Measurements from ENCODE around the gene LTBR. TPM values are rescaled to one million over a fixed set of nuclear protein-coding genes. Genes with fewer than 3 reads are reported as not detected.

Gene LTBR
- polyA plus RNA-seq, 2 of the 4 experiments (the other 2 are of a cell fraction) = 57.3 to 110 TPM

DNA sequence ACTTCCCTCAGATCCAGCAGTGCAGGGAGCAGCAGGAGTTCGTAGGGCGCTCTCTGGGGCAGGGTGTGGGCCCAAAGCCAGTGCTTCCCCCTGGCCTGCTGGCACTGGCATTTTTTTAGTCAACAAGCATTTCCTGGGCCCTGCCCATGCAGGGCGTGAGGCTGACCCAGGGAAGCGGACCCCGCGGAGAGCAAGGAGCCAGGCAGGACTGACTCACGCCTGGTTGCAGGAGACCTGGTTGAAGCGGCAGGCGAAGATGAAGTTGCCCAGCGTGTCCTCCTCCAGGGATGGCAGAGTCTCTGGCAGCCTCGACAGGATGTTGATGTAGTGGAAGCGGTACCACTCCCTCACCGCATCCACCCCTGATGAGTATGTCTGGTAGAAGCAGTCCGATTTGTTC lies 22.1 kb upstream of the LTBR start (continued):
- TF ChIP-seq, protein P1, sequence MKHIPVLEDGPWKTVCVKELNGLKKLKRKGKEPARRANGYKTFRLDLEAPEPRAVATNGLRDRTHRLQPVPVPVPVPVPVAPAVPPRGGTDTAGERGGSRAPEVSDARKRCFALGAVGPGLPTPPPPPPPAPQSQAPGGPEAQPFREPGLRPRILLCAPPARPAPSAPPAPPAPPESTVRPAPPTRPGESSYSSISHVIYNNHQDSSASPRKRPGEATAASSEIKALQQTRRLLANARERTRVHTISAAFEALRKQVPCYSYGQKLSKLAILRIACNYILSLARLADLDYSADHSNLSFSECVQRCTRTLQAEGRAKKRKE (CRISPR knock-in tag; IDR thresholded peaks at IDR 0.05; ENCODE audit: low read depth) = peak; percentile 85; the same call in 1 of the 2 replicates
- no peak for TF ChIP-seq ESRRA (IDR thresholded peaks at IDR 0.05; ENCODE audit: borderline replicate concordance, low read length)
- peak; percentile 85 for TF ChIP-seq FOXS1 (CRISPR knock-in tag; IDR thresholded peaks at IDR 0.05)
- TF ChIP-seq BHLHE40 (IDR thresholded peaks at IDR 0.05; ENCODE audit: low read depth, low read length) = no peak
- TF ChIP-seq, protein P2, sequence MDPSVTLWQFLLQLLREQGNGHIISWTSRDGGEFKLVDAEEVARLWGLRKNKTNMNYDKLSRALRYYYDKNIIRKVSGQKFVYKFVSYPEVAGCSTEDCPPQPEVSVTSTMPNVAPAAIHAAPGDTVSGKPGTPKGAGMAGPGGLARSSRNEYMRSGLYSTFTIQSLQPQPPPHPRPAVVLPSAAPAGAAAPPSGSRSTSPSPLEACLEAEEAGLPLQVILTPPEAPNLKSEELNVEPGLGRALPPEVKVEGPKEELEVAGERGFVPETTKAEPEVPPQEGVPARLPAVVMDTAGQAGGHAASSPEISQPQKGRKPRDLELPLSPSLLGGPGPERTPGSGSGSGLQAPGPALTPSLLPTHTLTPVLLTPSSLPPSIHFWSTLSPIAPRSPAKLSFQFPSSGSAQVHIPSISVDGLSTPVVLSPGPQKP (IDR thresholded peaks at IDR 0.05; ENCODE audit: low read depth, low read length) = no peak
- TF ChIP-seq, protein P3, sequence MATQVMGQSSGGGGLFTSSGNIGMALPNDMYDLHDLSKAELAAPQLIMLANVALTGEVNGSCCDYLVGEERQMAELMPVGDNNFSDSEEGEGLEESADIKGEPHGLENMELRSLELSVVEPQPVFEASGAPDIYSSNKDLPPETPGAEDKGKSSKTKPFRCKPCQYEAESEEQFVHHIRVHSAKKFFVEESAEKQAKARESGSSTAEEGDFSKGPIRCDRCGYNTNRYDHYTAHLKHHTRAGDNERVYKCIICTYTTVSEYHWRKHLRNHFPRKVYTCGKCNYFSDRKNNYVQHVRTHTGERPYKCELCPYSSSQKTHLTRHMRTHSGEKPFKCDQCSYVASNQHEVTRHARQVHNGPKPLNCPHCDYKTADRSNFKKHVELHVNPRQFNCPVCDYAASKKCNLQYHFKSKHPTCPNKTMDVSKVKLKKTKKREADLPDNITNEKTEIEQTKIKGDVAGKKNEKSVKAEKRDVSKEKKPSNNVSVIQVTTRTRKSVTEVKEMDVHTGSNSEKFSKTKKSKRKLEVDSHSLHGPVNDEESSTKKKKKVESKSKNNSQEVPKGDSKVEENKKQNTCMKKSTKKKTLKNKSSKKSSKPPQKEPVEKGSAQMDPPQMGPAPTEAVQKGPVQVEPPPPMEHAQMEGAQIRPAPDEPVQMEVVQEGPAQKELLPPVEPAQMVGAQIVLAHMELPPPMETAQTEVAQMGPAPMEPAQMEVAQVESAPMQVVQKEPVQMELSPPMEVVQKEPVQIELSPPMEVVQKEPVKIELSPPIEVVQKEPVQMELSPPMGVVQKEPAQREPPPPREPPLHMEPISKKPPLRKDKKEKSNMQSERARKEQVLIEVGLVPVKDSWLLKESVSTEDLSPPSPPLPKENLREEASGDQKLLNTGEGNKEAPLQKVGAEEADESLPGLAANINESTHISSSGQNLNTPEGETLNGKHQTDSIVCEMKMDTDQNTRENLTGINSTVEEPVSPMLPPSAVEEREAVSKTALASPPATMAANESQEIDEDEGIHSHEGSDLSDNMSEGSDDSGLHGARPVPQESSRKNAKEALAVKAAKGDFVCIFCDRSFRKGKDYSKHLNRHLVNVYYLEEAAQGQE (IDR thresholded peaks at IDR 0.05) = no peak
- TF ChIP-seq CBX2 (IDR thresholded peaks at IDR 0.05; ENCODE audit: borderline replicate concordance, low read depth) = no peak
- no peak for TF ChIP-seq CBX8 (IDR thresholded peaks at IDR 0.05)
- TF ChIP-seq SMC3 (IDR thresholded peaks at IDR 0.05) = peak; percentile 34; the same call in 1 of the 3 replicates
- TF ChIP-seq MAFK (IDR thresholded peaks at IDR 0.05; ENCODE audit: partially characterized antibody) = peak; percentile 64
- TF ChIP-seq EHF (CRISPR knock-in tag; IDR thresholded peaks at IDR 0.05) = peak; percentile 87; the same call in 1 of the 2 replicates
- TF ChIP-seq RAD21 (conservative IDR thresholded peaks at IDR 0.05 in 1 of 2, IDR thresholded peaks at IDR 0.05 in 1 of 2) = peak; percentile 21 to 36; a peak in 2 of 5 replicates
- no peak for TF ChIP-seq HOXA7 (CRISPR knock-in tag; IDR thresholded peaks at IDR 0.05)
- TF ChIP-seq, protein P4, sequence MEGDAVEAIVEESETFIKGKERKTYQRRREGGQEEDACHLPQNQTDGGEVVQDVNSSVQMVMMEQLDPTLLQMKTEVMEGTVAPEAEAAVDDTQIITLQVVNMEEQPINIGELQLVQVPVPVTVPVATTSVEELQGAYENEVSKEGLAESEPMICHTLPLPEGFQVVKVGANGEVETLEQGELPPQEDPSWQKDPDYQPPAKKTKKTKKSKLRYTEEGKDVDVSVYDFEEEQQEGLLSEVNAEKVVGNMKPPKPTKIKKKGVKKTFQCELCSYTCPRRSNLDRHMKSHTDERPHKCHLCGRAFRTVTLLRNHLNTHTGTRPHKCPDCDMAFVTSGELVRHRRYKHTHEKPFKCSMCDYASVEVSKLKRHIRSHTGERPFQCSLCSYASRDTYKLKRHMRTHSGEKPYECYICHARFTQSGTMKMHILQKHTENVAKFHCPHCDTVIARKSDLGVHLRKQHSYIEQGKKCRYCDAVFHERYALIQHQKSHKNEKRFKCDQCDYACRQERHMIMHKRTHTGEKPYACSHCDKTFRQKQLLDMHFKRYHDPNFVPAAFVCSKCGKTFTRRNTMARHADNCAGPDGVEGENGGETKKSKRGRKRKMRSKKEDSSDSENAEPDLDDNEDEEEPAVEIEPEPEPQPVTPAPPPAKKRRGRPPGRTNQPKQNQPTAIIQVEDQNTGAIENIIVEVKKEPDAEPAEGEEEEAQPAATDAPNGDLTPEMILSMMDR (IDR thresholded peaks at IDR 0.05) = no peak
- no peak for TF ChIP-seq ZC3H11A (IDR thresholded peaks at IDR 0.05)
- TF ChIP-seq MAZ (IDR thresholded peaks at IDR 0.05; ENCODE audit: borderline replicate concordance, low read depth, low read length) = no peak
- TF ChIP-seq CEBPB (IDR thresholded peaks at IDR 0.05) = peak in 1 of 2 experiments; percentile 46; a peak in 1 of 4 replicates
- TF ChIP-seq FOSB (CRISPR knock-in tag; IDR thresholded peaks at IDR 0.05) = no peak
- TF ChIP-seq CHD2 (IDR thresholded peaks at IDR 0.05; ENCODE audit: low read length, partially characterized antibody) = no peak
- TF ChIP-seq, protein P5, sequence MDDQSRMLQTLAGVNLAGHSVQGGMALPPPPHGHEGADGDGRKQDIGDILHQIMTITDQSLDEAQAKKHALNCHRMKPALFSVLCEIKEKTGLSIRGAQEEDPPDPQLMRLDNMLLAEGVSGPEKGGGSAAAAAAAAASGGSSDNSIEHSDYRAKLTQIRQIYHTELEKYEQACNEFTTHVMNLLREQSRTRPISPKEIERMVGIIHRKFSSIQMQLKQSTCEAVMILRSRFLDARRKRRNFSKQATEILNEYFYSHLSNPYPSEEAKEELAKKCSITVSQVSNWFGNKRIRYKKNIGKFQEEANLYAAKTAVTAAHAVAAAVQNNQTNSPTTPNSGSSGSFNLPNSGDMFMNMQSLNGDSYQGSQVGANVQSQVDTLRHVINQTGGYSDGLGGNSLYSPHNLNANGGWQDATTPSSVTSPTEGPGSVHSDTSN (IDR thresholded peaks at IDR 0.05) = 0 out of 2 replicates have a peak, but pooled peaks have one; percentile 49
- no peak for TF ChIP-seq RCOR1 (IDR thresholded peaks at IDR 0.05; ENCODE audit: low read depth, low read length)
- TF ChIP-seq MYC (IDR thresholded peaks at IDR 0.05; ENCODE audit: borderline replicate concordance, low read length) = no peak
- 0 out of 2 replicates have a peak, but pooled peaks have one; percentile 19 for TF ChIP-seq JUNB (IDR thresholded peaks at IDR 0.05)
- no peak for TF ChIP-seq KDM1A (IDR thresholded peaks at IDR 0.05; ENCODE audit: low read depth)
- TF ChIP-seq RNF2 (IDR thresholded peaks at IDR 0.05; ENCODE audit: borderline replicate concordance, low read depth) = no peak
- no peak for TF ChIP-seq POLR2AphosphoS2 (conservative IDR thresholded peaks at IDR 0.05; ENCODE audit: low read length)
- TF ChIP-seq HEYL (CRISPR knock-in tag; IDR thresholded peaks at IDR 0.05) = no peak
- TF ChIP-seq ZSCAN20 (CRISPR knock-in tag; IDR thresholded peaks at IDR 0.05) = peak; percentile 40; the same call in 1 of the 2 replicates

All from A549 (cell line).